CD4-positive, alpha-beta T cell (primary cell): ENCODE measurements around the gene CCT3. TPM values are rescaled to one million over a fixed set of nuclear protein-coding genes. Genes with fewer than 3 reads are reported as not detected.
"Not testable (repeated sequence)": the region's sequence is repeated elsewhere in the genome, so short reads cannot be mapped to it uniquely, and the experiment has no call there.

Source experiments
- ATAC-seq: fragments of 200-7000 bp; cut with Tn5 transposase; one replicate; pipeline ENCODE4 v1.10.0; 2022; ENCODE audit warnings: mild to moderate bottlenecking; ENCODE audit not compliant: poor library complexity
- CTCF ChIA-PET: fragments of 350-600 bp; sonication (Branson Sonifier 250); formaldehyde crosslinking; loops from one replicate; lab custom pipeline; 2021; ENCODE audit warnings: antibody characterized with exemption, inconsistent platforms; lab: Charles Lee
- POLR2A ChIA-PET: fragments of 350-600 bp; sonication (Branson Sonifier 250); formaldehyde crosslinking; loops from one replicate; lab custom pipeline; 2021; ENCODE audit warnings: antibody characterized with exemption, inconsistent platforms; lab: Charles Lee
- DNase-seq, 14 experiments: peaks; one replicate each; pipeline ENCODE4 v3.0.0-alpha.2; 2013 to 2020; ENCODE audit warnings: mixed read lengths in 2 of 14
- H3K27ac ChIP-seq, 2 donors: one replicate each; pipeline versions ENCODE4 v1.5.1 to v1.7.0; 2013; ENCODE audit warnings: low read length in 2 of 2, low read depth in 1 of 2, mild to moderate bottlenecking in 1 of 2
- H3K27me3 ChIP-seq, 2 experiments: 1 replicate in 1 of 2; 2 replicates in 1 of 2; pipeline versions ENCODE4 v1.6.1 to v1.7.0; 2013; ENCODE audit warnings: low read length in 2 of 2, control low read depth in 1 of 2, mild to moderate bottlenecking in 1 of 2, moderate library complexity in 1 of 2; ENCODE audit not compliant: insufficient read depth in 2 of 2, control insufficient read depth in 1 of 2
- H3K36me3 ChIP-seq: one replicate; pipeline ENCODE4 v1.6.1; 2013; ENCODE audit warnings: low read length, control low read depth; ENCODE audit not compliant: insufficient read depth
- H3K4me1 ChIP-seq: one replicate; pipeline ENCODE4 v1.6.1; 2013; ENCODE audit warnings: low read length, control low read depth; ENCODE audit not compliant: insufficient read depth
- H3K4me3 ChIP-seq: one replicate; pipeline ENCODE4 v1.5.1; 2013; ENCODE audit warnings: mild to moderate bottlenecking, low read length, moderate library complexity
- H3K9me3 ChIP-seq, 2 experiments: 1 replicate in 1 of 2; 2 replicates in 1 of 2; pipeline versions ENCODE4 v1.6.1 to v1.7.0; 2013; ENCODE audit warnings: low read length in 2 of 2, mild to moderate bottlenecking in 2 of 2, control low read depth in 1 of 2, moderate library complexity in 1 of 2; ENCODE audit not compliant: control insufficient read depth in 1 of 2, insufficient read depth in 1 of 2
- H3K27ac Mint-ChIP-seq: one replicate; pipeline ENCODE4 v1.8.0; 2020; ENCODE audit warnings: mixed read lengths
- H3K27me3 Mint-ChIP-seq: one replicate; pipeline ENCODE4 v1.8.0; 2021; ENCODE audit warnings: mixed read lengths
- H3K36me3 Mint-ChIP-seq: one replicate; pipeline ENCODE4 v1.8.0; 2021; ENCODE audit warnings: low read depth, mixed read lengths
- H3K4me1 Mint-ChIP-seq: one replicate; pipeline ENCODE4 v1.8.0; 2021; ENCODE audit warnings: low read depth, mixed read lengths
- H3K4me3 Mint-ChIP-seq: one replicate; pipeline ENCODE4 v1.8.0; 2020; ENCODE audit warnings: mild to moderate bottlenecking, mixed read lengths
- H3K9me3 Mint-ChIP-seq: one replicate; pipeline ENCODE4 v1.8.0; 2020; ENCODE audit warnings: mixed read lengths
- CTCF ChIP-seq: fragments of 200-600 bp; IDR thresholded peaks from one replicate; pipeline ENCODE4 v1.8.0; 2022; ENCODE audit warnings: antibody characterized with exemption, mild to moderate bottlenecking
- intact Hi-C, 2 experiments: fragments of 100-400 bp; cut with DNase I in 1 of 2; cut with micrococcal nuclease in 1 of 2; formaldehyde crosslinking; loops; one replicate each; pipeline versions ENCODE4 v1.15.1 to v1.9.0; 2023 to 2025; cut with DNase I, micrococcal nuclease
- total RNA-seq, 174 experiments: library from RNA in 2 of 174; stranded (reverse) in 2 of 174; gene quantifications; one replicate each; pipeline ENCODE4 v1.2.3 and lab custom pipeline; 2021 to 2026

Gene CCT3
- total RNA-seq, 2 experiments from 2014 or later: 49.6 to 50.2 TPM

GRCh38 chr1:156372265-156372586, 34.1 kb upstream of the CCT3 start:
- Histone ChIP-seq H3K27me3 (peaks cover 27 to 37% of the 10 kb centered on the region in 2 experiments), H3K4me3 (no peak overlapping the region), H3K27ac (no peak overlapping the region), H3K9me3 (peaks cover 0 to 4% of the 10 kb centered on the region in 2 experiments), H3K36me3 (no peaks in the 10 kb centered on the region), H3K4me1 (peaks cover 7% of the 10 kb centered on the region)
- Mint-ChIP-seq H3K9me3 (no peaks in the 10 kb centered on the region), H3K36me3 (no peaks in the 10 kb centered on the region), H3K4me3 (no peak overlapping the region), H3K27ac (no peak overlapping the region), H3K27me3 (peaks cover 57% of the 10 kb centered on the region), H3K4me1 (no peaks in the 10 kb centered on the region)
- DNase-seq (no peak), ATAC-seq (no peak)
- POLR2A ChIA-PET: no interaction called here
- CTCF ChIA-PET: no interaction called here
- intact Hi-C loops: no loop called here
- TF ChIP-seq CTCF: no peak

GRCh38 chr1:156371553-156372264, 33.6 kb upstream of the CCT3 start:
- Mint-ChIP-seq H3K4me3 (no peak overlapping the region), H3K9me3 (no peaks in the 10 kb centered on the region), H3K27me3 (peaks cover 59% of the 10 kb centered on the region), H3K27ac (no peak overlapping the region), H3K4me1 (no peaks in the 10 kb centered on the region), H3K36me3 (no peaks in the 10 kb centered on the region)
- ATAC-seq: no peak
- no peak for DNase-seq
- Histone ChIP-seq H3K27ac (no peak overlapping the region), H3K4me1 (peaks cover 7% of the 10 kb centered on the region), H3K4me3 (no peak overlapping the region), H3K27me3 (peaks cover 25 to 42% of the 10 kb centered on the region in 2 experiments), H3K36me3 (no peaks in the 10 kb centered on the region), H3K9me3 (peaks cover 0 to 4% of the 10 kb centered on the region in 2 experiments)
- TF ChIP-seq CTCF: no peak
- intact Hi-C loops: no loop called here
- ChIA-PET CTCF (interaction anchor here (1.1 kb wide), 1 partner anchor 14 kb away, joined by 3 read pairs; no protein-coding TSS in a partner anchor), POLR2A (interaction anchor here (0.6 kb wide), 1 partner anchor 60 kb away, joined by 3 read pairs; no protein-coding TSS in a partner anchor)

GRCh38 chr1:156369685-156370286, 31.7 kb upstream of the CCT3 start:
- DNase-seq, H3K9me3 Mint-ChIP-seq, intact Hi-C loops, H3K9me3 ChIP-seq, POLR2A ChIA-PET, H3K4me3 Mint-ChIP-seq, H3K36me3 ChIP-seq, H3K27ac Mint-ChIP-seq, H3K4me1 ChIP-seq, ATAC-seq, H3K27ac ChIP-seq, H3K36me3 Mint-ChIP-seq, H3K4me3 ChIP-seq, H3K4me1 Mint-ChIP-seq, CTCF ChIA-PET: not testable (repeated sequence)
- H3K27me3 ChIP-seq: peaks cover 22 to 53% of the 10 kb centered on the region in 2 experiments
- H3K27me3 Mint-ChIP-seq: peaks cover 68% of the 10 kb centered on the region
